A673 (cell line): ENCODE measurements around the gene ECHS1.

Experiments used
- EZH2 ChIP-seq: fragments of 200-600 bp; sonication (generic); IDR thresholded peaks from 2 replicates; pipeline ENCODE4 v1.6.1; 2017; ENCODE audit warnings: borderline replicate concordance, low read depth, mild to moderate bottlenecking, mixed read lengths, antibody characterized with exemption, low read length; ENCODE audit not compliant: poor library complexity, severe bottlenecking
- TF ChIP-seq, protein P1 (sequence below): fragments of 300-800, 200-600 bp; sonication (generic); conservative IDR thresholded peaks from 2 replicates; pipeline ENCODE4 v1.5.1; 2017; ENCODE audit warnings: low read depth, mild to moderate bottlenecking, antibody characterized with exemption, low read length, moderate library complexity, mixed read lengths

DNA sequence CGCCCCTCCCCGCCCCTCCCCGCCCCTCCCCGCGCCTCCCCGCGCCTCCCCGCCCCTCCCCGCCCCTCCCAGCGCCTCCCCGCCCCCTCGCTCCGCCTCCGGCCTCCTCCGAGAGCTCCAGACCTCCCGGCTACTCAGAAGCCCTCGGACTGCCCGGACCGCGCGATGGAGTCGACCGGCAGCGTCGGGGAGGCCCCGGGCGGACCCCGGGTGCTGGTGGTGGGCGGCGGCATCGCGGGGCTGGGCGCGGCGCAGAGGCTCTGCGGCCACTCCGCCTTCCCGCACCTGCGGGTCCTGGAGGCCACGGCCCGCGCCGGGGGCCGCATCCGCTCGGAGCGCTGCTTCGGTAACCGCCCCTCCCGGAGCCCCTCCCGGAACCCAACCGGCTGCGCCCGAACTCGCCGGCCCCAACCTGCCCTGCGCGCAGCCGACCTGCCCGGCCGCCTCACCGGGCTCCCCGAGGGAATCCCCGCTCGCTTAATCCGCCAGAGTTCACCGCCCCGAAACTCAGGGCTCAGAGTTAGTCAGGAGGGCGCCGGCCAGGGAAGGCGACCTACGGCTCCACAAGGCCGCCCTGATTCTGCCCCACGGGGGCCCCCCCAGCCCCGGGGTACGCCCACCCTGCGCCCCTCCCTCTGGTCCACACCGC, 6.1 kb upstream of the ECHS1 start, which contains the start of gene PAOX:
- TF ChIP-seq, protein P1, sequence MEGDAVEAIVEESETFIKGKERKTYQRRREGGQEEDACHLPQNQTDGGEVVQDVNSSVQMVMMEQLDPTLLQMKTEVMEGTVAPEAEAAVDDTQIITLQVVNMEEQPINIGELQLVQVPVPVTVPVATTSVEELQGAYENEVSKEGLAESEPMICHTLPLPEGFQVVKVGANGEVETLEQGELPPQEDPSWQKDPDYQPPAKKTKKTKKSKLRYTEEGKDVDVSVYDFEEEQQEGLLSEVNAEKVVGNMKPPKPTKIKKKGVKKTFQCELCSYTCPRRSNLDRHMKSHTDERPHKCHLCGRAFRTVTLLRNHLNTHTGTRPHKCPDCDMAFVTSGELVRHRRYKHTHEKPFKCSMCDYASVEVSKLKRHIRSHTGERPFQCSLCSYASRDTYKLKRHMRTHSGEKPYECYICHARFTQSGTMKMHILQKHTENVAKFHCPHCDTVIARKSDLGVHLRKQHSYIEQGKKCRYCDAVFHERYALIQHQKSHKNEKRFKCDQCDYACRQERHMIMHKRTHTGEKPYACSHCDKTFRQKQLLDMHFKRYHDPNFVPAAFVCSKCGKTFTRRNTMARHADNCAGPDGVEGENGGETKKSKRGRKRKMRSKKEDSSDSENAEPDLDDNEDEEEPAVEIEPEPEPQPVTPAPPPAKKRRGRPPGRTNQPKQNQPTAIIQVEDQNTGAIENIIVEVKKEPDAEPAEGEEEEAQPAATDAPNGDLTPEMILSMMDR: no peak
- TF ChIP-seq EZH2: no peak
